Spinal cord (tissue), 10 donors: Measurements from ENCODE around the gene CCDC6. TPM values are rescaled to one million over a fixed set of nuclear protein-coding genes. Genes with fewer than 3 reads are reported as not detected.

ENCODE experiments used
- DNase-seq, 6 donors: peaks; one replicate each; pipeline versions ENCODE4 v3.0.0 to v3.0.0-alpha.2; 2013 to 2015; ENCODE audit warnings: low spot score in 6 of 6, low read depth in 4 of 6
- H3K27ac ChIP-seq: one replicate; pipeline ENCODE4 v1.5.1; 2013; ENCODE audit warnings: low read depth, low read length, control low read depth
- H3K27me3 ChIP-seq: one replicate; pipeline ENCODE4 v1.6.1; 2013; ENCODE audit warnings: low read length; ENCODE audit not compliant: control insufficient read depth, insufficient read depth
- H3K36me3 ChIP-seq: one replicate; pipeline ENCODE4 v1.6.1; 2013; ENCODE audit warnings: low read length; ENCODE audit not compliant: control insufficient read depth, insufficient read depth
- H3K4me1 ChIP-seq: one replicate; pipeline ENCODE4 v1.6.1; 2013; ENCODE audit warnings: low read length; ENCODE audit not compliant: control insufficient read depth, insufficient read depth
- H3K4me3 ChIP-seq: one replicate; pipeline ENCODE4 v1.5.1; 2013; ENCODE audit warnings: low read depth, low read length, control low read depth
- H3K9me3 ChIP-seq: one replicate; pipeline ENCODE4 v1.6.1; 2013; ENCODE audit warnings: low read length; ENCODE audit not compliant: control insufficient read depth, insufficient read depth
- WGBS: methylation state at CpG from one replicate; pipeline ENCODE4 v1.1.5; 2013; ENCODE audit warnings: missing lambda C conversion rate; ENCODE audit not compliant: insufficient coverage; 5-methylcytosine and 5-hydroxymethylcytosine counted together
- polyA plus RNA-seq, 2 donors: library from polyadenylated mRNA; unstranded; fragments of 120-200 nt; gene quantifications; one replicate each; pipeline ENCODE4 v1.2.1, GENCODE V29; 2013; ENCODE audit not compliant: insufficient read length in 2 of 2
- total RNA-seq, 2 donors: library from RNA; depleted of rRNA in 1 of 2; stranded (reverse); fragments of 120-200 nt in 1 of 2; fragments of >200 nt in 1 of 2; gene quantifications; one replicate each; pipeline versions ENCODE4 v1.2.3 to v1.2.4, GENCODE V29; 2013 to 2014
- donor health status: healthy.

CCDC6 gene
- total and polyA plus RNA-seq, 4 donors: 31.6 to 68.9 (median 39.7) TPM

DNA sequence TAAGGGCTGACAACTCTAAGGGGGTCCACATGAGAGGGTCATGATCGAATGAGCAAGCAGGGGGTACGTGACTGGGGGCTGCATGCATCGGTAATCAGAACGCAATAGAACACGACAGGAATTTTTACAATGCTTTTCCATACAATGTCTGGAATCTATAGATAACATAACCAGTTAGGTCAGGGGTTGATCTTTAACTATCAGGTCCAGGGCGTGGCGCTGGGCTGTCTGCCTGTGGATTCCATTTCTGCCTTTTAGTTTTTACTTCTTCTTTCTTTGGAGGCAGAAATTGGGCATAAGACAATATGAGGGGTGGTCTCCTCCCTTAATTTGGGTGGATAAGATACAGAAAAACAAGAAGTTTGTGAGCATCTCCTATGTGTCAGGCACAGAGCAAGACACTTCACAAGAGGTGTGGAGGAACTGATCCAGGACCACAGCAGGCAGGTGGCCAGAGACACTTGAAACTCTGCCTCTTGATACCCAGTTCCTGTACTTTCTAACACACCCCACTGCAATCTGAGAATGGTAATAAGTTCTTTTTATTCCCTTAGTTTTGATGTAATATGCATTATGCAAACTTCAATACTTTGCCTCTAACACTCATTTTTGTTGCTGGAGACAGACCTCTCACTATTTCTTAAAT, 135.1 kb downstream of the CCDC6 start:
- no peak for DNase-seq
- Histone ChIP-seq H3K9me3 (no peaks in the 10 kb centered on the region), H3K27me3 (no peaks in the 10 kb centered on the region), H3K4me3 (no peak overlapping the region), H3K4me1 (no peaks in the 10 kb centered on the region), H3K36me3 (no peaks in the 10 kb centered on the region), H3K27ac (no peak overlapping the region)
- WGBS: 100% methylated on average over 3 of the region's 7 CpGs

DNA sequence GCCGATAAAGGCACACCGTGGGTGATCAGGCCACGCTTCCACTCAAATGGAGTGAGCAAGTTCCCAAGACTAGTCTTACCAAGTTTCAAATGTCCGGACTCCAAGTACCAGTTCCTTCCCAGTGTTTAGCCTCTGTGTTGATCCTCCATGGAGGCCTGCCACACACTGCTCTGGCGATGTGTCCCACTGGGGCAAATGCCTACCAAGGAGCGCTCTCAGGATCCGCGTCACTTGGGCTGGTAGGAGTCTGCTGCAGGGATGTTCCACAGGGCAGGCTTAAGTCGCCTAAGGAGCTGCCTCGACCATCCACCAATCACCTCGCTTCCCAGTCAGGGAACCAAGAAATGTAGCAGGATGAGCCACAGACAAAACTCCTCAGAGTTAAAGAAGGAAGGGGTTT, 135.7 kb downstream of the CCDC6 start:
- no peak for DNase-seq
- no peak overlapping the region for H3K27ac ChIP-seq
- no peaks in the 10 kb centered on the region for H3K36me3 ChIP-seq
- WGBS: 96% methylated on average over 11 of the region's 11 CpGs
- no peaks in the 10 kb centered on the region for H3K4me1 ChIP-seq
- H3K27me3 ChIP-seq: no peaks in the 10 kb centered on the region
- H3K4me3 ChIP-seq: no peak overlapping the region
- H3K9me3 ChIP-seq: no peaks in the 10 kb centered on the region

DNA sequence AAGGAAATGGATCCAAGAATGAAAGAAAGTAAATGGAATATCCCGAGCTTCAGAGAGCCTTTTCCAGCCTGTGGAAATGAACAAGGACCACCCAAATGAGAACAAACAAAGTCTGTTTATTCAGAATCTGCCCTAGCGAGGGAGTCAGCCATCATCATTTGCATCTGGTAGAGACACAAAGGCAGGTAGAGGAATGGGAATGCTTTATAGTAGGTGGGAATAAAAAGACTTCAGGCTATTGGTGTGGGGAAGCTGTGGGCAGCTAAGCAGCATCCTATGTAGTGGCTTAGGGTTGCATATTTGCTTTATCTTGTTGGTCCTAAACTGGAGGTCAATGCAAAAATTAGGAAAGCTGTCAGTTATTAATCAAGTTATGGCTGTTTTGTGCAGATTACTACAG, 143.9 kb downstream of the CCDC6 start:
- Histone ChIP-seq H3K36me3 (no peaks in the 10 kb centered on the region), H3K9me3 (no peaks in the 10 kb centered on the region), H3K27me3 (no peaks in the 10 kb centered on the region), H3K4me3 (no peak overlapping the region), H3K4me1 (no peaks in the 10 kb centered on the region), H3K27ac (no peak overlapping the region)
- WGBS: 17% methylated on average over 2 of the region's 2 CpGs
- DNase-seq: no peak

DNA sequence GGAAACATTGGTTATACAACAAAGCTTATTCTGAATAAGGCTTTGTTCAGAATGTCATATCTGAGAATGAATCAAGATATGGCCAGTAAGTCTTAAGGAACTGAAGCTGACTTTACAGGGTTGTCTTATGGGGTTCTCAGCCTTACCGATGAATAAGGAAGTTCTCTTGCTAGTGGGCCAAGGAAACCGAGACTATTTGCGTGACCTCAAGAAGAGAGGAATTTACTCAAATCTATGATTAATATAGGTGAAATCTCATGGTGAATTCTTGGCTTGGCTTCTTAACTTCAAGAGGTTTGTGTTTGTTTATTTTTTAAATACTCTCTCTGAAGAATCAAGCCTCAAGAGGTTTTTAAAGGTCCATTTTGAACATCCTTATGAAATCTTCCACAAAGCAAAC, 148.4 kb downstream of the CCDC6 start:
- H3K27ac ChIP-seq: no peak overlapping the region
- no peaks in the 10 kb centered on the region for H3K36me3 ChIP-seq
- H3K4me1 ChIP-seq: no peaks in the 10 kb centered on the region
- no peaks in the 10 kb centered on the region for H3K27me3 ChIP-seq
- DNase-seq: no peak
- H3K4me3 ChIP-seq: no peak overlapping the region
- WGBS: no CpG with 5 or more reads among the region's 3 CpGs
- no peaks in the 10 kb centered on the region for H3K9me3 ChIP-seq

DNA sequence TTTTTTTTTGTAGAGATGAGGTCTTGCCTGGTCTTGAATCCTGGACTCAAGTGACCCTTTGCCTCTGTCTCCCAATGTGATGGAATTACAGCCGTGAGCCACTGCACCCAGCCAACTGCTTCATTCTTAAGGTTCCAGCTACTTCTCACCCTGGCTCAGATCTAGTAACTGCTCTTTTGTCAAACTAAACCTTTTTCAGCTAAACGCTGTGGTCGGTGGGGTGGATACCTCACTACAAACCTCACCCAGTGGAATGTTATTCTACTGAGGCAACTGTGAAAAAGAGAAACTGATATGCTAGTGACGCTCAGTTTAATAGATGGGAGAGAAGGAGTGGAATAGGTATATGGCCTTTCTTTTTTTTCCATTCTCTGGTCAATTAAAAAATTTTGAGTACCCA, 151.4 kb downstream of the CCDC6 start:
- no peak overlapping the region for H3K4me3 ChIP-seq
- H3K4me1 ChIP-seq: no peaks in the 10 kb centered on the region
- peak overlapping the region; percentile 29 for H3K27ac ChIP-seq
- DNase-seq: peak in 1 of 6 donors; percentile 10
- no peaks in the 10 kb centered on the region for H3K9me3 ChIP-seq
- 90% methylated on average over 1 of the region's 4 CpGs for WGBS
- no peaks in the 10 kb centered on the region for H3K27me3 ChIP-seq
- H3K36me3 ChIP-seq: no peaks in the 10 kb centered on the region

DNA sequence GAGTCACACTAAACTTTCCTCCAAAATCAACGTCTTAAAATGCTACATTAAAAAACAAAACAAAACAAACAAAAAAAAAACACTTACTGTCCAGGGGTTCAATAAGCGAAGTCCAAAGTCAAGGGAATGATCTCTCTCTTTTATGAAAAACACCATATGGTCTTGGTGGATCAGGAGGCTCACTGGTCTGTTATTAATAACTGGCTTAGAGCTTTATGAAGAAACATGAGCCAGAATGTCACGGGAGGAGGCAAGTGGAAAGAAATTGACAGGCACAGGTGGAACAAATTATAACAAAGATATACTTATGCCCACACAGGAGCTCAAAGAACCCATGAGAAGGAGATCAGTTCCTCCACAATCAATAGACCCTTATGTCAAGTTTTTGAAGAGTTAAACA, 153.1 kb downstream of the CCDC6 start, which contains the start of gene MRLN:
MRLN (minus strand) TSS at position 189 of the 400 bp plus-strand sequence.
- Histone ChIP-seq H3K9me3 (no peaks in the 10 kb centered on the region), H3K4me1 (no peaks in the 10 kb centered on the region), H3K27ac (no peak within 1 kb of the TSS), H3K36me3 (no peaks in the 10 kb centered on the region), H3K27me3 (no peaks in the 10 kb centered on the region), H3K4me3 (no peak within 1 kb of the TSS)
- no CpG with 5 or more reads among the region's 3 CpGs for WGBS
- DNase-seq: no peak

DNA sequence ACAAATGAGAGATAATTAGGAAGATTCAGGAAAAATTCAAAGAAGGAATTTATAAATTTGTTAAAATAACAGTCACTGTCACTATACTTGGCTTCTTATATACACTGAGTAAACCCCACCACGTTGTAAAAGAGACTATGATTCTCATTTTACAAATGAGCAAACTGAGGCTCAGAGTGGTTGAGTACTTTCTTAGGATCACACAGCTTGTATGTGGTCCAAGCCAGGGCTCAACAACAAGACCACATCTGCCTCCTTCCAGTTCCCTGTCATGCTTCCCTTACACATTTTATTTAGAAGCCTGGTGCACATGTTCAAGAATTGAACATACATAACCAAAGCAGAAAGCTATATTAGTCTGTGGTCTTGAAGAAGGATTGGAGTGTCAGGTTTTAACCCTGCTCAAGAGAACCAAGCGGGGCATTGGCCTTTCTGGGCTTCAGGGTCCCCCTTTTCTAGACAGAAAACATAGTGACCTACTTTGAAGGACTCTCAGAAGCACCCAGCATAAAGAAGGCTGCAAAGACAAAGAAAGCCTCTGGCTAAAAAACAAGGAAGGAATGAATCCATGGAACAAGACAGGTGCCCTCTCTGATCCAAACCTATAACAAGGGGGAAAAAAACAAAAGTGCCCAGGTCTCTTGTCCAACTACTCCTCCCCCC, 153.9 kb downstream of the CCDC6 start:
- no peak overlapping the region for H3K27ac ChIP-seq
- no CpG with 5 or more reads among the region's 2 CpGs for WGBS
- H3K36me3 ChIP-seq: no peaks in the 10 kb centered on the region
- DNase-seq: no peak
- no peaks in the 10 kb centered on the region for H3K27me3 ChIP-seq
- H3K4me3 ChIP-seq: no peak overlapping the region
- no peaks in the 10 kb centered on the region for H3K9me3 ChIP-seq
- H3K4me1 ChIP-seq: no peaks in the 10 kb centered on the region

DNA sequence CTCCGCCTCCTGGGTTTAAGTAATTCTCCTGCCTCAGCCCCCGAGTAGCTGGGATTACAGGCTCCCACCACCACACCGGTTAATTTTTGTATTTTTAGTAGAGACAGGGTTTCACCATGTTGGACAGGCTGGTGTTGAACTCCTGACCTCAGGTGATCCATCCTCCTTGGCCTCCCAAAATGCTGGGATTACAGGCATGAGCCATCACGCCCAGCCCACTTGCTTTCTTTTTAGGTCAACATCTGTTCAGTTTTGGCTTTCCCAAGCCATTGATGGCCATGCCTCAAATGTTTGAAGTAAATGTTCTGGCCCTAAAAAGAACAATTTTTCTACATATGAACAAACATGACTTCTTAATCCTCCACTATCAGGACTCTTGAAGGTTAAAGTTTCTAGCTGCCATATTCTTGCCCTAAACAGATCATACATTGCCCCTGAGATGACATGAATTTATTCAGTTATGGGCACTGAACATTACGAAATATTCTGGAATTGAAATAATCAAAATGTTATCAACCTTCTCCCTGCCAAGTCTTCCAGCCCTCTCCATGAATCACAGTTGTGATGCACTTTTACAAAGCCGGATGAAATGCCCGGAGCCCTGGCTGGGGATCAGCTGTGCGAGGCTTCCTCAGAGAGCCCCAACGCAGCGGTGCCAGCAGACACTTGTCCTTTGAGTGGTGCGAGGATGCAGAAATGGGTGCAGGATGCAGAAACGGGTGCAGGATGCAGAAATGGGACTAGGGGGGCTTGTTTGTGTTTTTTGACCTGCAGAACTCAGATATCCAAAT, 156.0 kb downstream of the CCDC6 start:
- Histone ChIP-seq H3K9me3 (no peaks in the 10 kb centered on the region), H3K36me3 (no peaks in the 10 kb centered on the region), H3K4me1 (no peaks in the 10 kb centered on the region), H3K4me3 (no peak overlapping the region), H3K27ac (no peak overlapping the region), H3K27me3 (no peaks in the 10 kb centered on the region)
- peak in 1 of 6 donors; percentile 10 for DNase-seq
- 69% methylated on average over 9 of the region's 12 CpGs for WGBS

DNA sequence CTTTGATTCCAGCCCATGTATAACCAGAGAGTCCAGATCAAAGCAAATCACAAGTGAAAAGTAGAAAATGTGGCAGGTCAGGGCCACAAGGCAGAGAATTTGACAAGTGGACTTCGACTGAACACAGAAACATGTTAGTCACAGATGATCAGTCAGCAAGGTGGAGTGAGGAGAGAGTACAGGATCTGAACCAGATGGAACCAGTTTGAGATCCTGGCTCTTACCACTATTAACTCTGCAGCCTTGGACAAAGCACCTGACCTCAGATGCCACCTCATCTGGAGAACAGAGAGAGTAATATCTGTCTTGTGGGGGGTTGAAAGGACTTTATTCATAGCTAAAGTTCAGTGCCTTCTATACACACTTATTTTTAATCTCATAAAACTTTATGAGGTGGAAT, 157.5 kb downstream of the CCDC6 start:
- DNase-seq: no peak
- WGBS: 80% methylated on average over 1 of the region's 1 CpG
- Histone ChIP-seq H3K36me3 (no peaks in the 10 kb centered on the region), H3K27me3 (no peaks in the 10 kb centered on the region), H3K9me3 (no peaks in the 10 kb centered on the region), H3K27ac (no peak overlapping the region), H3K4me3 (no peak overlapping the region), H3K4me1 (no peaks in the 10 kb centered on the region)
